HT1080 (cell line): ENCODE measurements around the gene ARRDC1. TPM values are rescaled to one million over a fixed set of nuclear protein-coding genes. Genes with fewer than 3 reads are reported as not detected.
"Not testable (repeated sequence)": the region's sequence is repeated elsewhere in the genome, so short reads cannot be mapped to it uniquely, and the experiment has no call there.

ENCODE experiments used
- DNase-seq: peaks from one replicate; pipeline ENCODE4 v3.0.0-alpha.2; 2015; ENCODE audit warnings: low read depth
- total RNA-seq: library from RNA; depleted of rRNA; stranded (reverse); fragments of >200 nt; shearing (Covaris generic); gene quantifications from 2 replicates; pipeline ENCODE4 v1.2.3, GENCODE V29; 2014

ARRDC1 gene
- total RNA-seq, 1 experiment from 2014 or later: 29.2 TPM

DNA sequence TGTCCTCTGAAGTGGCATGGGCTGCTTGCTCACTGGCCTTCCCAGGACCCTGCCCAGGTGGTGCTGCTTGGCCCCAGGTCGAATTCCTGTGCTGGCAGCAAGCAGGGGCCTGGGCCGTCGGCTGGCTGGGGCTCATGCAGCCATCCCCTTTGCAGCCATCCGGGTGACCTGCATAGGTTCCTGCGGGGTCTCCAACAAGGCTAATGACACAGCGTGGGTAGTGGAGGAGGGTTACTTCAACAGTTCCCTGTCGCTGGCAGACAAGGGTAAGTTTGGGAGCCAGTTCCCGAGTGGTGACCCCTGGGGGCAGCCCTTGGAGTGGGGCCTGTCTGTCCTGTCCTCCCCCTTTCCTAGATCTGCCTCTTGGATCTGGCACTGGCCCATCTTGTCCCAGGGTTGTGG lies 7.3 kb downstream of the ARRDC1 start:
- no peak for DNase-seq

DNA sequence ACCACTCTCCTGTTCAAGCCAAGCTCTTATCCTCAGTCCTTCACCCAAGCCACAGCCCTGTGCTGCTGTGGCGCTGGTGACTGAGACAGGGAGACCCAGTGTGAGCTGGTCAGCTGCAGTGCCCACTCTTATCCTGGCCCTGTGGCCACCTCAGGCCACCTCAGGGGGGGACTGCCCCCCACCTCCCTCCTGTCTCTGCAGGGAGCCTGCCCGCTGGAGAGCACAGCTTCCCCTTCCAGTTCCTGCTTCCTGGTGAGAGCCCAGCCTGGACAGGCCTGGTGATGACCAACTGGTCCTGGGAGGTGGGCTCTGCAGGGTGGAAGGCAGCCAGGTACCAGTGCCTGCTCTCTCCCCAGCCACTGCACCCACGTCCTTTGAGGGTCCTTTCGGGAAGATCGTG lies 7.8 kb downstream of the ARRDC1 start:
- DNase-seq: no peak

DNA sequence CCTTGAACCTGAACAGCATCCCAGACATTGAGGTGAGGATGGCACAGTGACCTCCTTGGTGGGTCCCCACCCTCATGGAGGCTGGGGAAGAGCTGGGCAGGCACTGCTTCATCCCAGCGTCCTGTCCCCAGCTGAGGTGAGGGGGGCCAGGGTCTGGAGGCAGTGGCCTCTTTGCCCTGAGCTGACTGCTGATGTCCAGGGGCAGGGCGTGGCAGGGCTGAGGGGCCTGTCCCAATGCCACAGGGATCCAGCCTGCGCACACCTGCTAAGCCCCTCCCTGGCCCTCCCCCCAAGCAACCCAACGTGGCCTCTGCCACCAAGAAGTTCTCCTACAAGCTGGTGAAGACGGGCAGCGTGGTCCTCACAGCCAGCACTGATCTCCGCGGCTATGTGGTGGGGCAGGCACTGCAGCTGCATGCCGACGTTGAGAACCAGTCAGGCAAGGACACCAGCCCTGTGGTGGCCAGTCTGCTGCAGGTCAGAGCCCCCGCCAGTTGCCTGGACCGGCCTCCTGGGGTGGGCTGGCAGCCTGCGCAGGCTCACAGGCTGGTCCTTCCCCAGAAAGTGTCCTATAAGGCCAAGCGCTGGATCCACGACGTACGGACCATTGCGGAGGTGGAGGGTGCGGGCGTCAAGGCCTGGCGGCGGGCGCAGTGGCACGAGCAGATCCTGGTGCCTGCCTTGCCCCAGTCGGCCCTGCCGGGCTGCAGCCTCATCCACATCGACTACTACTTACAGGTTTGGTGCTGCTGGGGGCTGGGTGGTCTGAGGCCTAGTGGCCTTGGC lies 8.4 kb downstream of the ARRDC1 start:
- DNase-seq: no peak

DNA sequence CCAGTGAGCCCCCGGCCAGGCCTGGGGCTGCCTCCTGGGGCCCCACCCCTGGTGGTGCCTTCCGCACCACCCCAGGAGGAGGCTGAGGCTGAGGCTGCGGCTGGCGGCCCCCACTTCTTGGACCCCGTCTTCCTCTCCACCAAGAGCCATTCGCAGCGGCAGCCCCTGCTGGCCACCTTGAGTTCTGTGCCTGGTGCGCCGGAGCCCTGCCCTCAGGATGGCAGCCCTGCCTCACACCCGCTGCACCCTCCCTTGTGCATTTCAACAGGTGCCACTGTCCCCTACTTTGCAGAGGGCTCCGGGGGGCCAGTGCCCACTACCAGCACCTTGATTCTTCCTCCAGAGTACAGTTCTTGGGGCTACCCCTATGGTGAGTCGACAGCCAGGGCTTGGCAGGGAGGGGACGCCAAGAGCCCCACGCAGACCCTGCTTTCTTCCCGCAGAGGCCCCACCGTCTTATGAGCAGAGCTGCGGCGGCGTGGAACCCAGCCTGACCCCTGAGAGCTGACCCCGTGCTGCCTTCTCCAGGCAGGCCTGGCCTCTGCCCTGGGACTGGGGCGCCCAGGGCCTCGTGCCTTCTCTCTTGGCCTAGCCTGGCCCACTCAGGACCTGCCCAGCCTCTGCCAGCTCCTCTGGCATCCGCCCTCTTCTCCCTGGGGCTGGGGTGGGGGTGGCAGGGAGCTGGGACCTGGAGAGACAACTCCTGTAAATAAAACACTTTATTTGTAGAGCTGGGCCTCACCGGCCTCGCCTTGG lies 9.3 kb downstream of the ARRDC1 start:
- DNase-seq: no peak

DNA sequence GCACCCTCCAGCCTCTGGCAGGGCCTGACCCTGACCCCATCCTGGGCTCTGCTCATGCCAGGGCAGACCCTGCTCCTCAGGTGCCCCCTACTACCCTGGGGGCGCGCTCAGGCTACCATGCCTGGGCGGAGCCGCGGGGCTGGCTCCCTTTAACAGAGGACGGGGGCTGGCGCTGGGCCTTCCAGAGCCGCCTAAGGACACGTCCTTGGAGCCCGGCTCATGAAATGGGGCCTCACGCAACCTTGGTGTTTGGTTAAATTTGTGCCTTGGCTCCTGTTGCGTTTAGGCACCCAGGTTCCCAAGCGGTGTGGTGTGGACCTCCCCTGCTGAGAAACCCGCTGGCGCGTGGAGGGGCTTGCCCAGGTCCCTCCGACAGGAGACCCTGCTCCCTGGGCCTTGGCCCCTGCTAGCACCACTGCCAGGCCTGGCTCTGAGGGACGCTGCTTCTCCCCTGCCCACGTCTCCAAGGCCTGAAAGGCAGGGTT lies 9.9 kb downstream of the ARRDC1 start:
- no peak for DNase-seq

DNA sequence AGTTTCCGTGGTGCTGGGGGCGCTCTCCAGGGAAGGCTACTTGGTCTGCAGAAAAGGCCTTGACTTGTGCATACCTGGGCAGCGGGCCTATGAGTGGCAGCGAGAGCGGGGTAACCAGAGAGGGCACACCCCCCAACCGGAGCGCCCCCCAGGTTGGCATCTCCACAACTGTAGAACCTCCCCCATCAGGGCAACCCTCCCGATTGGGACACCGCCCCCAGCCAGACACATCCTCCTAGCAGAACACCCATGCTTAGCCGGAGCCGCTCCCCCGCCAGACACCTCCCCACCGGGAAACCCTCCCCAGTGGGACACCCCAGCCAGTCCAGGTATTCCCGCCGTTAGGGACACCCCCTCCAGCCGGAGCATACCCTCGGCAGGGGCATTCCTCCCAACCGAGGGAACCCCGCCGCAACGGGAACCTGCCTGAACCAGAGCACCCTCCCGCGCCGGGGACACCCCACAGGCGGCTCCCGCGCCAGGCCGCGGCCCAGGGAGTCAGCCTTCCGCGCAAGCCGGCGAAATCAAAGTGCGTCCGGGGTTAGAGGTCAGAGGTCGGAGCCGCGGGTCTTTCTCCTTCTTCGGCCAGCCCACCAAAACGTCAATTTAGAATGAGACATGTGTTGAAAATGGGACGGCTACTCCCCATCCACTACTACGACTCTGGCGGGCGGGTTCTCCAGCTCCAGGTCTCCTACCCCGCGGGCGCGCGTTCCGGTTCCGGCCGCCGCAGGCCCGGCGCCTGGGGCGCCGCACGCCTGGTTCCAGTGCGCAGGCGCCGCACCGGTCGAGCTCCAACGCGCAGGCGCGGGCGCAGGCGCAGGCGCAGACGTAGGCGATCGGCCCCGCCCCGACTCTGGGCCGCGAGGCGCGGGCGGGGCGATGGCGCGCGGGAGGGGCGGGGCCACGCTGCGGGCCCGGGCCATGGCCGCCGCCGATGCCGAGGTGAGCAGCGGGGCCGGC lies 12.9 kb downstream of the ARRDC1 start, which contains the start of gene EHMT1:
Gene EHMT1, plus strand, starts transcription at position 901 of the 963 bp plus-strand sequence. Its CDS starts 24 bp downstream, at position 925.
- peak; percentile 68 for DNase-seq

DNA sequence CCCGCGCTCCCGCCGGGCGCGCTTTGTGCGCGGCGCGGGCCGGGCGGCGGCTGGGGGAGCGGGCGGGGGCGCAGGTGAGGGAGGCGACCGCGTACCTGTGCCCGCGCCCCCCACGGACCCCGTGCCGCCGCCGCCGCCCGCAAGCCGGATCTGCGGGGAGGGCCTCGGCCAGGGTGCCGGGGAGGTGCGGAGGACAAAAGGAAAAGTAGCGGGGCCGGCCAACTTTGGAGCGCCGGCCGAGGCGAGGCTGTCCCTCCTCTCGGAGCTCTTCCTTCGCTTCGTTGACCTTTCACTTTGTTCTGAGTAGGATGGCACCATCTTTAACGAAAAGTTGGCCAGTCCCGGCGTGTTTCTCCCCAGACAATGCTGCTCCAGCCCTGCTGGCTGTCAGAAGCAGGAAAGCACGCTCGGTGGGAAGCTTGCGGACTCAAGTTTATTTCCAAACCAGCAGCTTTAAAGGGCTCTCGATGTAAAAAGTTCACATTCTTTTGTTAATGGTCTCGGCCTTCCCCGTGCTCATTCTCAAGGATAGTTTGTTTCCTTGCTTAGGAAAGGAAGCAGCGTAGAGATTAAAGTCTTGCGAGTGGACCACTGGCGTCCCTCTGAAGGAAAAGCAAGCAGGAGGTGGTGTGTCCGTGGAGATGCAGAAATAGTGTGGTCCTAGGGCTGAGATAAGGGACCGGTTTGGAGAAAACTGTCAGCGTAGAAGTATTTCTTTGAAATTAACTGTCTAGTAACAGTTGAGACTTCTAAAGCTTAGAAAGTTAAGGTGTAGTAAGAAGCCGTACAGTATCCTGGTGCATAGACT lies 14.0 kb downstream of the ARRDC1 start:
- peak; percentile 39 for DNase-seq

DNA sequence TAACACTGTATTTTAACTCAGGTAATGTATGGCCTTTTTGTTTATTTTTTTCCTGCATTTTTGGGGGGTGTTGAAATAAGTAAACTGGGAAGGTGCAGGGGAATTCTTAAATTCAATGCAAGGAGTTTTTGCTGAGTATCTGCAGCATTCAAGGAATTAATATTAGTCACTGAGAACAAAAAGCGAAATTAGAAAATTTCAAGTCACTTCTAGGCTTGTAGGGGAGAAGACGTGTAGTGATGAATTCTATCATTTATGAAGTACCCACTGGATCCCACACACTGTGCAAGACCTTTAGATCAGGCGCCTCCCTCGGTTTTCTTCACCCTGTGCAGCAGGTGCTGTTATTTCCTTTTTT lies 14.5 kb downstream of the ARRDC1 start:
- no peak for DNase-seq

DNA sequence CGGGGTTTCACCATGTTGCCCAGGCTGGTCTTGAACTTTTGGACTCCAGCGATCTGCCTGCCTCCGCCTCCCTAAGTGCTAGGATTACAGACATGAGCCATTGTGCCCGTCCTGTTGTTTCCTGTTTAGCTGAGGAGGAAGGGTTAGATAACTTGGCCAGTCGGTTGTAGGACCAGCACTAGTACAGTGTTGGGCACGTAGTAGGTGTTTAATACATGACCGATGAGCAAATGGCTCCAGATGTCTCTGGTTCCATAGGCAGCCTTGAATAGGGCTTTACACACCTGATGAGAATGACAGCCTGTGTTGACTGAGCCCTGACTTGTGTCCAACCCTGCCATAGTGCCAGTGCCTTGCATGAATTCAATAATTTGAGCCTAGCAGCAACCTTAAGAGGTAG lies 15.1 kb downstream of the ARRDC1 start:
- no peak for DNase-seq

DNA sequence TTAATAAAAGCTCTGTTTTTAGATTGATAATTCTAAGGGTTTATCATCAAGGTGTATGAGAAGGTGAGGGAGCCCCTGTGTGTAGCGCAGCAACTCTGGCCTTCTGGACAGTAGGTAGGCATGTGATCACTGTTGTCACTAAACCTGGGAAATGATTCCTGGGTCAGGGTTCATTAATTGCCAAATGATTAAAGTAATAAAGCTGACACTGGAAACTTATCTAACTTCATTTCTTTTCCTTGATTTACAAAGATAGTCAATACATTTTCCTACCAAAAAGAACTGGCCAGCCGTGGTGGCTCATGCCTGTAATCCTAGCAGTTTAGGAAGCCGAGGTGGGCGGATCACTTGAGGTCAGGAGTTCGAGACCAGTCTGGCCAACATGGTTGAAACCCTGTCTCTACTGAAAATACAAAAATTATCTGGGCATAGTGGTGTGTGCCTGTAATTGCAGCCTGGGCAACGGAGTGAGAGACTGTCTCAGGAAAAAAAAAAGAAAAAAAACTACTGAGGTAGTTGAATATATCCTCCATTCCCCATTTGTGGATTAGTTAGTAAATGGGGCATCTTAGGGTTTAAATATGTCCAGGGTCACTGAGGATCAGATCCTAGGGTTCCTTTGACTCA lies 15.8 kb downstream of the ARRDC1 start:
- peak; percentile 44 for DNase-seq

DNA sequence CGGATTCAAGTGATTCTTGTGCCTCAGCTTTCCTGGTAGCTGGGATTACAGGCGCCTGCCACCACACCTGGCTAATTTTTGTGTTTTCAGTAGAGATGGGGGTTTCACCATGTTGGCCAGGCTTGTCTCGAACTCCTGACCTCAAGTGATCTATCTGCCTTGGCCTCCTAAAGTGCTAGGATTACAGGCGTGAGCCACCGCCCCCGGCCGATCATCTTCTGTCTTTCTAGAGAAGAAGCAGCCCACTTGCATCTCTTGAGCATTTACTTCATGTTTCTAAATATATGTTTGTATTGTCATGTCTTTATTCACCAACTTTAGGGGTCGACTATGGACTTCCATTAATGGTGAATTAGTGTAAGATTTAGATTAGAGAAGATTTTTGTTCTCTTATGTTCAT lies 16.7 kb downstream of the ARRDC1 start:
- DNase-seq: not testable (repeated sequence)

DNA sequence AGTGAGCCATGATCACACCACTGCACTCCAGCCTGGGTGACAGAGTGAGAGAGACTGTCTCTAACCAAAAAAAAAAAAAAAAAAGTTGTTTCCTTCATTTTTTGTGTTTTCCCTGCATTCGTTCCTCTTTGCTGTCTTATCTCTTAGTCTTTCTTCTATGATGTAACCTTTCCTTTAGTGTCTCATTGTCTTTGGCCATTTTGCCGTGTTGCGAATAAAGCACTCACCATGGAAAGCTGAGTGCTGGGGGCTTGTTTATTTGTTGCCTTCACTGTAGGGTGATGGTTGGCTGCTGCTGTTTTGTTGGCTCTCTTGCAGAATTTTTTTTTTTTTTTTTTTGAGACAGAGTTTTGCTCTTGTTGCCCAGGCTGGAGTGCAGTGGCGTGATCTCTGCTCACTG lies 21.0 kb downstream of the ARRDC1 start:
- no peak for DNase-seq

DNA sequence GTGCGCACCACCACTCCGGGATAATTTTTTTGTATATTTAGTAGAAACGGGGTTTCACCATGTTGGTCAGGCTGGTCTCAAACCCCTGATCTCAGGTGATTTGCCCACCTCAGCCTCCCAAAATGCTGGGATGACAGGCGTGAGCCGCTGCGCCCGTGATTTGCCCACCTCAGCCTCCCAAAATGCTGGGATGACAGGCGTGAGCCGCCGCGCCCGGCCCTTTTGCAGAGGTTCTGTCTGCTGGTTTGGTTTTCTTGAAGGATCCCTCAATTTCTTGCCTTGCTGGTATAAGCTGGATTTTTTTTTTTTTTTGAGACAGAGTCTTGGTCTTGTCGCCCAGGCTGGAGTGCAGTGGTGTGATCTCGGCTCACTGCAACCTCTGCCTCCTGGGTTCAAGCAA lies 21.9 kb downstream of the ARRDC1 start:
- not testable (repeated sequence) for DNase-seq

DNA sequence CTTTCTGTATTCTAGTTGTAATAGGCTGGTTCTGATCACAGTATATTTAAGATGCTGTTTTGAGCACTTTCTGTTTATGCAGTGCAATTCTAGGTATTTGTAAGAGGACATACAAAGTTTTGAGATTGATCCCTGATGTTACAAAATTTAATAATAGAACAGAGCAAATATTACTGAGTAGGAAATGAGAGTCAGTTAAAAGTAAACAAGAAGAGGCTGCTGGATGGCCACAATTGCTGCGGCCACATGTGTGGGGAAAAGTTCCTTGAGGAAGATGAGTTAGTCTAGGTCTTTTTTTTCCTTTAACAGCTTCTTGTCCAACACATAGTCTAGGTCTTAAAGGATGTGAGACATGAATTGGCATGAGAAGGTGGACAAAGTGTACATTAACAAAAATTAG lies 24.6 kb downstream of the ARRDC1 start:
- DNase-seq: no peak

DNA sequence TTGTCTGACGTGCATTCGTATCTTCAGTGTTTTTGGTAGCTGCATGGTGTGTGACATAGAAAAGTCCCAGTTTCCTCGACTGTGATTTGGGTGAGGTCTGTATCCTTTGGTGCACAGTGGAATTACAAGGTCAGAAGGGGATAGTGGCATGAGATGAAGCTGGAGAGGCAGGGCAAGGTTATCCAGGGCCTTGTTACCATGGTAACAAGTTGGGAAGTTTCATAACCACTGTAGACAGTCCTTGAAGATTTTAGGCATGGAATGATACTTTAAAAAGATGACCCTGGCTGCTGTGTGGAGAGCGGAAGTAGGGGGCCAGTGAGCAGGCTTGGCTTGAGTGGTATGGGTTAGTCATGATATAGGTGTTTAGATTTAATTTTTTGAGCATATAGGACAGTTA lies 25.2 kb downstream of the ARRDC1 start:
- DNase-seq: no peak

DNA sequence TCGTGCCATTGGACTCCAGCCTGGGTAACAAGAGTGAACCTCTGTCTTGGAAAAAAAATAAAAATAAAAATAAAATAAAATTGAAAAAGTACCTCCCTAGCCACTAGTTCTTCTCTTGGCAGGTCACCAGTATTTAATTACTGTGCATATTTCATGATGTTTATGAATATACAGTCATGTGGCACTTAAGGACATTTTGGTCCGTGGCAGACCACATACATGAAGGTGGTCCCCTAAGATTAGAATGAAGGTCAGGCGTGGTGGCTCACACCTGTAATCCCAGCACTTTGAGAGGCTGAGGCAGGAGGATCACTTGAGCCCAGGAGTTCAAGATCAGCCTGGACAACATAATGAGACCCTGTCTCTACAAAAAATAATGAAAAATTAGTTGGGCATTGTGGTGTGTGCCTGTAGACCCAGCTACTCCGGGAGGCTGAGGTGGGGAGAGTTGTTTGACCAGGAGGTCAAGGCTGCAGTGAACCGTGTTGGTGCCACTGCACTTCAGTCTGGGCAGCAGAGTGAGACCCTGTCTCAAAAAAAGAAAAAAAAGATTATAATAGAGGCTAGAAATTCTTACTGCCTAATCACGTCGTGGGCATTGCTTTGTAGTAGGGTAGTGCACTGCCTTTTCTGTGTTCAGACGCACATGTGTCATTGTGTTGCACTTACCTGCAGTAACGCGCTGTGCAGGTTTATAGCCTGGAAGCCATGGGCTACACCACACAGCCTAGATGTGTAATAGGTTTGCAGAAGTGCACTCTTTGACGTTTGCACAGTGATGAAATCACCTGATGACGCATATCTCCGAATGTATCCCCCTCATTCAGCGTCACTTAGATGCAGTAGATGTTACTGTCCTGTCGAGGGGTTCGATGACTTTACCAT lies 26.1 kb downstream of the ARRDC1 start:
- no peak for DNase-seq

DNA sequence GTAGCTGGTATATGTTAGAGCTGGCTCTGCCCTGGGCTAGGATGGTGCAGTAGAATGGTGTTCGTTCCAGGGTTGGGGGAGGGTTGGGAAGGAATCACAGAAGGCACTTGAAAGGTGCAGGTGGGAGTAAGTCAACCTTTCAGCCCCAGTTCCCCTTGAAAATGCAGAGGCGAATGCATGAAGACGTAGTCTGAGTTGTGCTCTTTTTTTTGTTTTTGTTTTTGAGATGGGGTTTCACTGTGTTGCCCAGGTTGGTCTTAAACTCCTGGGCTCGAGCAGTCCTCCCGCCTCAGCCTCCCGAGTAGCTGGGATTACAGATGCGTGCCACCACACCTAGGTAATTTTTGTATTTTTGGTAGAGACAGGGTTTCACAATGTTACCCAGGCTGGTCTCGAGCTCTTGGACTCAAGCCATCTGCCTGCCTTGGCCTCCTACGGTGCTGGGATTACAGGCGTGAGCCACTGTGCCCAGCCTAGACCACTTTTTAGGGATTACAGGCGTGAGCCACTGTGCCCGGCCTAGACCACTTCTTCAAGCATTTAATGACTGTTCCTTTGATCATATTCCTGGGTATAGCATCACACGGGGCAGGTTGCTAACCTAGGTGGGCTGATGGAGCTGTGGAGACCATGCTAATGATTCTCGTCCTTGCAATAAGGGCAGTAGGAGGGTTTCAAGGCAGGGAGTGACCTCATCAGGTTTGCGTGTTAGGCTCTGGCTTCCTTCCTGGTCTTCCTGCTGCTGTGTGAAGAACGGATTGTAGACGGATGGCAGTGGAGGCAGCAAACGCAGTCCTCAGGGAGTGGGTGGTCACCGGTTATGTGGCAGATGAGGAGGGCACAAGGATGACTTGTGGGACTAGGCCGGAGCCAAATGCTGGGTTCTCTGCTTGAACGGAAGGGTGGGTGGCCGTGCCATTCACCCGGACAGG lies 27.0 kb downstream of the ARRDC1 start:
- DNase-seq: no peak

DNA sequence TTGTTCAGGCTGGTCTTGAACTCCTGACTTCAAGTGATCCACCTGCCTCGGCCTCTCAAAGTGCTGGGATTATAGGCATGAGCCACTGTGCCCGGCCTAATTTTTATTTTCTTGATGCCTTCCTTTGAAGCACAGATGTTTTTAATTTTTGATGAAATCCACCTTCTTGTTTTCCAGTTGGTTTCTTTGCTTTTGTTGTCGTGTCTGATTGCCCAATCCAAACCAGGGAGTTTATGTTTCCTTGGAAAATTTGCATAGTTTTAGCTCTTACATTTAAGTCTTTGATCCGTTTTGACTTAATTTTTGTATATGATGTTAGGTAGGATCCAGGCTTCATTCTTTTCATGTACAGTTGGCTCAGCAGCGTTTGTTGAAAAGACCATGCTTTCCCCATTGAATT lies 28.5 kb downstream of the ARRDC1 start:
- DNase-seq: no peak
